BLaER1 (cell line): Measurements from ENCODE around the gene C1orf87.
"Not testable (repeated sequence)": the region's sequence is repeated elsewhere in the genome, so short reads cannot be mapped to it uniquely, and the experiment has no call there.

Experiments used
- H3K27ac ChIP-seq: shearing (Covaris generic); formaldehyde crosslinking; 2 replicates; pipeline ENCODE4 v1.8.1; 2022
- H3K27me3 ChIP-seq: shearing (Covaris generic); formaldehyde crosslinking; 2 replicates; pipeline ENCODE4 v1.8.1; 2022
- H3K36me3 ChIP-seq: shearing (Covaris generic); formaldehyde crosslinking; 2 replicates; pipeline ENCODE4 v1.8.1; 2022
- H3K4me1 ChIP-seq: shearing (Covaris generic); formaldehyde crosslinking; 2 replicates; pipeline ENCODE4 v1.8.1; 2022
- H3K4me2 ChIP-seq: shearing (Covaris generic); formaldehyde crosslinking; 2 replicates; pipeline ENCODE4 v1.8.1; 2022
- H3K4me3 ChIP-seq: shearing (Covaris generic); formaldehyde crosslinking; 2 replicates; pipeline ENCODE4 v1.8.1; 2022
- H3K9ac ChIP-seq: shearing (Covaris generic); formaldehyde crosslinking; 2 replicates; pipeline ENCODE4 v1.8.1; 2022
- H3K9me3 ChIP-seq: shearing (Covaris generic); formaldehyde crosslinking; 2 replicates; pipeline ENCODE4 v1.8.1; 2022
- H4K20me1 ChIP-seq: shearing (Covaris generic); formaldehyde crosslinking; 2 replicates; pipeline ENCODE4 v1.8.1; 2022
- Cebpa-rat ChIP-seq: shearing (Covaris generic); IDR thresholded peaks from 2 replicates; pipeline ENCODE4 v1.8.1; 2022

The C1orf87 gene

GRCh38 chr1:59978511-59978910, 95.1 kb downstream of the C1orf87 start:
- no peaks in the 10 kb centered on the region for H3K36me3 ChIP-seq
- no peaks in the 10 kb centered on the region for H3K27me3 ChIP-seq
- H3K4me1 ChIP-seq = no peaks in the 10 kb centered on the region
- H3K9me3 ChIP-seq = no peaks in the 10 kb centered on the region
- H3K4me3 ChIP-seq = no peak overlapping the region
- H3K27ac ChIP-seq = no peak overlapping the region
- no peak for TF ChIP-seq Cebpa-rat
- no peak overlapping the region for H3K9ac ChIP-seq
- H4K20me1 ChIP-seq = no peaks in the 10 kb centered on the region
- H3K4me2 ChIP-seq = no peak overlapping the region

- TF ChIP-seq Cebpa-rat = no peak
- no peaks in the 10 kb centered on the region for H4K20me1 ChIP-seq
- H3K4me1 ChIP-seq = no peaks in the 10 kb centered on the region
- H3K9me3 ChIP-seq = no peaks in the 10 kb centered on the region
- no peak overlapping the region for H3K4me2 ChIP-seq
- no peaks in the 10 kb centered on the region for H3K36me3 ChIP-seq
- no peak overlapping the region for H3K4me3 ChIP-seq
- H3K27ac ChIP-seq = no peak overlapping the region
- no peaks in the 10 kb centered on the region for H3K27me3 ChIP-seq
- H3K9ac ChIP-seq = no peak overlapping the region
Observed at GRCh38 chr1:59978026-59978425, 95.5 kb downstream of the C1orf87 start.

GRCh38 chr1:59977075-59977410, 96.5 kb downstream of the C1orf87 start:
- no peak overlapping the region for H3K4me3 ChIP-seq
- H3K27ac ChIP-seq = no peak overlapping the region
- H3K36me3 ChIP-seq = no peaks in the 10 kb centered on the region
- H3K4me1 ChIP-seq = no peaks in the 10 kb centered on the region
- H3K27me3 ChIP-seq = no peaks in the 10 kb centered on the region
- H3K4me2 ChIP-seq = no peak overlapping the region
- no peak for TF ChIP-seq Cebpa-rat
- H3K9me3 ChIP-seq = no peaks in the 10 kb centered on the region
- no peaks in the 10 kb centered on the region for H4K20me1 ChIP-seq
- no peak overlapping the region for H3K9ac ChIP-seq

- no peak for TF ChIP-seq Cebpa-rat
- Histone ChIP-seq H3K9ac (no peak overlapping the region), H3K4me1 (no peaks in the 10 kb centered on the region), H3K27ac (no peak overlapping the region), H3K36me3 (no peaks in the 10 kb centered on the region), H4K20me1 (no peaks in the 10 kb centered on the region), H3K4me3 (no peak overlapping the region), H3K27me3 (no peaks in the 10 kb centered on the region), H3K9me3 (no peaks in the 10 kb centered on the region), H3K4me2 (no peak overlapping the region)
Observed at GRCh38 chr1:59976194-59977074, 97.1 kb downstream of the C1orf87 start.

GRCh38 chr1:59973719-59974118, 99.9 kb downstream of the C1orf87 start:
- Histone ChIP-seq H3K9ac (no peak overlapping the region), H3K4me1 (no peaks in the 10 kb centered on the region), H3K9me3 (no peaks in the 10 kb centered on the region), H4K20me1 (no peaks in the 10 kb centered on the region), H3K36me3 (no peaks in the 10 kb centered on the region), H3K27me3 (no peaks in the 10 kb centered on the region), H3K27ac (no peak overlapping the region), H3K4me3 (no peak overlapping the region), H3K4me2 (no peak overlapping the region)
- TF ChIP-seq Cebpa-rat = no peak

- Histone ChIP-seq H3K27me3 (no peaks in the 10 kb centered on the region), H3K4me1 (peaks cover 5% of the 10 kb centered on the region)
Observed at GRCh38 chr1:59972216-59972927, 101.2 kb downstream of the C1orf87 start.

GRCh38 chr1:59971464-59971911, 102.1 kb downstream of the C1orf87 start:
- TF ChIP-seq Cebpa-rat = no peak
- Histone ChIP-seq H3K27me3 (no peaks in the 10 kb centered on the region), H4K20me1 (no peaks in the 10 kb centered on the region), H3K4me2 (no peak overlapping the region), H3K27ac (no peak overlapping the region), H3K9me3 (no peaks in the 10 kb centered on the region), H3K9ac (no peak overlapping the region), H3K4me1 (peaks cover 11% of the 10 kb centered on the region), H3K4me3 (no peak overlapping the region), H3K36me3 (no peaks in the 10 kb centered on the region)

More at GRCh38 chr1:59972216-59972927, 101.2 kb downstream of the C1orf87 start:
- H3K36me3 ChIP-seq = no peaks in the 10 kb centered on the region
- H3K4me2 ChIP-seq = no peak overlapping the region
- no peak for TF ChIP-seq Cebpa-rat
- no peak overlapping the region for H3K9ac ChIP-seq
- H4K20me1 ChIP-seq = no peaks in the 10 kb centered on the region
- H3K4me3 ChIP-seq = no peak overlapping the region
- H3K9me3 ChIP-seq = no peaks in the 10 kb centered on the region
- no peak overlapping the region for H3K27ac ChIP-seq

- not testable (repeated sequence) for H3K27ac ChIP-seq, H4K20me1 ChIP-seq, H3K9me3 ChIP-seq, H3K9ac ChIP-seq, H3K4me2 ChIP-seq, H3K4me3 ChIP-seq, H3K36me3 ChIP-seq, H3K27me3 ChIP-seq
- peaks cover 11% of the 10 kb centered on the region for H3K4me1 ChIP-seq
Observed at GRCh38 chr1:59969542-59970175, 103.9 kb downstream of the C1orf87 start.

- not testable (repeated sequence) for H3K4me2 ChIP-seq, H3K9me3 ChIP-seq, H3K36me3 ChIP-seq, H4K20me1 ChIP-seq, H3K27ac ChIP-seq, H3K4me3 ChIP-seq, H3K9ac ChIP-seq, H3K27me3 ChIP-seq
- peaks cover 11% of the 10 kb centered on the region for H3K4me1 ChIP-seq
Observed at GRCh38 chr1:59968746-59969145, 104.8 kb downstream of the C1orf87 start.

GRCh38 chr1:59967780-59968179, 105.8 kb downstream of the C1orf87 start:
- Histone ChIP-seq H3K9ac (no peak overlapping the region), H3K27me3 (no peaks in the 10 kb centered on the region), H3K27ac (no peak overlapping the region), H3K4me3 (no peak overlapping the region), H3K9me3 (no peaks in the 10 kb centered on the region), H3K36me3 (no peaks in the 10 kb centered on the region), H3K4me1 (peaks cover 11% of the 10 kb centered on the region), H3K4me2 (0 out of 2 replicates have a peak overlapping the region, but pooled peaks have one; percentile 18), H4K20me1 (no peaks in the 10 kb centered on the region)
- no peak for TF ChIP-seq Cebpa-rat
